HepG2 (cell line): ENCODE measurements around the gene SFRP4. TPM values are rescaled to one million over a fixed set of nuclear protein-coding genes. Genes with fewer than 3 reads are reported as not detected.

Source experiments
- AGO1 ChIP-seq: fragments of 200-400 bp; formaldehyde crosslinking; IDR thresholded peaks from 2 replicates; pipeline ENCODE4 v1.6.1; 2017; ENCODE audit warnings: mild to moderate bottlenecking, low read depth, low read length, moderate library complexity; ENCODE audit not compliant: poor library complexity, severe bottlenecking
- HIVEP1 ChIP-seq: sonication (generic); formaldehyde crosslinking; IDR thresholded peaks from 2 replicates; pipeline ENCODE4 v1.4.0; 2020; ENCODE audit warnings: mild to moderate bottlenecking, missing genetic modification reagents
- RARA ChIP-seq: IDR thresholded peaks from 2 replicates; pipeline ENCODE4 v1.6.1; 2016; ENCODE audit warnings: missing genetic modification reagents, missing compliant biosample characterization
- RNF2 ChIP-seq: fragments of 450-650 bp; conservative IDR thresholded peaks from 2 replicates; pipeline ENCODE4 v1.6.1; 2016; ENCODE audit warnings: low read depth
- SMAD1 ChIP-seq: sonication (generic); formaldehyde crosslinking; IDR thresholded peaks from 2 replicates; pipeline ENCODE4 v1.4.0; 2020; ENCODE audit warnings: missing genetic modification reagents, low read depth, mild to moderate bottlenecking, borderline replicate concordance
- ZFP62 ChIP-seq: sonication (generic); formaldehyde crosslinking; IDR thresholded peaks from 2 replicates; pipeline ENCODE4 v1.4.0; 2020; ENCODE audit warnings: missing genetic modification reagents
- ZHX2 ChIP-seq, 2 experiments: sonication (generic) in 1 of 2; formaldehyde crosslinking in 1 of 2; IDR thresholded peaks; 2 replicates each; pipeline versions ENCODE4 v1.6.1 to v1.9.0; 2014 to 2022; ENCODE audit warnings: antibody characterized with exemption in 1 of 2, borderline replicate concordance in 1 of 2, inconsistent platforms in 1 of 2, low read depth in 1 of 2, missing genetic modification reagents in 1 of 2
- ZNF331 ChIP-seq: sonication (generic); formaldehyde crosslinking; IDR thresholded peaks from 2 replicates; pipeline ENCODE4 v1.4.0; 2020; ENCODE audit warnings: missing genetic modification reagents
- ZNF616 ChIP-seq: sonication (generic); formaldehyde crosslinking; IDR thresholded peaks from 2 replicates; pipeline ENCODE4 v1.5.0; 2020; ENCODE audit warnings: low read depth, mild to moderate bottlenecking, missing genetic modification reagents
- ZNF749 ChIP-seq: sonication (generic); formaldehyde crosslinking; IDR thresholded peaks from 2 replicates; pipeline ENCODE4 v1.8.0; 2022; ENCODE audit warnings: mild to moderate bottlenecking, missing genetic modification reagents, moderate library complexity, borderline replicate concordance
- polyA plus RNA-seq, 8 experiments: library from polyadenylated mRNA; depleted of rRNA in 3 of 8; stranded (reverse) in 7 of 8; unstranded in 1 of 8; fragments of >200 nt; fragmentation: Illumina TruSeq in 4 of 8; extraction: Trizol in 4 of 8; gene quantifications; 2 replicates each; pipeline versions ENCODE4 v1.2.1 to v1.2.3, GENCODE V29; 2011 to 2016; ENCODE audit warnings: low read depth in 4 of 8, missing spikeins in 1 of 8, mixed read lengths in 1 of 8; ENCODE audit not compliant: insufficient read depth in 1 of 8
- total RNA-seq, 5 experiments: library from RNA; depleted of rRNA; stranded (reverse); fragments of >200 nt; fragmentation: Illumina TruSeq; extraction: Trizol; gene quantifications; 2 replicates each; pipeline ENCODE4 v1.2.3, GENCODE V29; 2016; ENCODE audit warnings: low read depth in 1 of 5
- TF ChIP-seq, protein P1 (sequence below): sonication (generic); formaldehyde crosslinking; IDR thresholded peaks from 2 replicates; pipeline ENCODE4 v1.5.1; 2020; ENCODE audit warnings: missing genetic modification reagents, mild to moderate bottlenecking, borderline replicate concordance
- TF ChIP-seq, protein P2 (sequence below): sonication (generic); formaldehyde crosslinking; IDR thresholded peaks from 2 replicates; pipeline ENCODE4 v1.5.1; 2020; ENCODE audit warnings: mild to moderate bottlenecking, moderate library complexity, missing genetic modification reagents
- TF ChIP-seq, protein P3 (sequence below), 2 experiments: sonication (generic) in 1 of 2; formaldehyde crosslinking in 1 of 2; IDR thresholded peaks; 2 replicates each; pipeline versions ENCODE4 v1.5.1 to v1.6.1; 2011 to 2020; ENCODE audit warnings: borderline replicate concordance in 1 of 2, low read depth in 1 of 2, low read length in 1 of 2, mild to moderate bottlenecking in 1 of 2, missing genetic modification reagents in 1 of 2, moderate library complexity in 1 of 2

Gene SFRP4
- total and polyA plus RNA-seq, 2 of the 13 experiments (the other 11 are each of a cell fraction or from before 2014, with no cell fraction given): 0.96 to 1.8 TPM

DNA sequence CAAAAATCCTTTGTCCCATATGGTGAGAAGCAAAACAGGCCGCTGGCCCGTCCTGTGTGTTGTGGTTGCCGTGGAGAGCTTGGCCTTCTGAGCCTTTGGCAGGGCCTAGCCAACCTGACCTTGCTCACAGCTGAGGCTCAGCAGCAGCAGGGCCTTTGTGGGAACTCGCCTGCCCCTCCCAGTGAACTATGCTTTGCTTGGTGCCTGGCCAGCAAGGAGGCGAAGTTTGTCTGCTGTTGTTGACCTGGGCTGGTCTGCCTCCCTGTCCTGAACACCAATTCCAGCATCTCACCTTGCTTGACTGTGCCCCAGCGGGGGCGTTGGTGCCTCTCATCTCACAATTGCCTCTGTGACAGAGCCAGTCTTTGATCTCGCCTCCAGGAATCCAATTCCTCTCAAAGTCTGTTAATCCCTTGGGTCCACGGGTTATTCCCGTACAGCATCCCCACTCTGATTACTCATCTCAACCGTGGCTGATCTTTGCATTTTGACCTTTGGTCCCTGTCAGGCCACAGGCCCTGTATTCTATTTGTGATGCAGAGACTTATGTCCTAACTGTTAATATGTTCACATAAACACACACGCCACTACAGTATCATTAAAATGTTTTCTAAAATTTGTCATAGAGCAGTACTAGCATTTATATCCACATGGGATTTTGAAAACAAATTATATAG lies 26.5 kb upstream of the SFRP4 start (continued):
- TF ChIP-seq AGO1: no peak
- TF ChIP-seq, protein P1, sequence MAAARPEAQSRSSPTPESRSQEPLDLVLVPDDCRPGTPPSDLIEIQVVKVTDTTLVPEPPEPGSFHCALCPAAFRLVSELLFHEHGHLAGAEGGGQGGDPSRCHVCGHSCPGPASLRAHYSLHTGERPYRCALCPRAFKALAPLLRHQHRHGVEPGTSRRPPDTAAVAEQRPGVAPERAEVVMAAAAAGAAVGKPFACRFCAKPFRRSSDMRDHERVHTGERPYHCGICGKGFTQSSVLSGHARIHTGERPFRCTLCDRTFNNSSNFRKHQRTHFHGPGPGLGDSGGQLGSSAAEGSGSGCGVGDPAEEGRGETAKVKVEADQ (CRISPR knock-in tag): peak; percentile 52; the same call in 1 of the 2 replicates
- peak; percentile 96 for TF ChIP-seq RARA (CRISPR knock-in tag)
- TF ChIP-seq RNF2: peak; percentile 61; the same call in 1 of the 2 replicates
- TF ChIP-seq, protein P2, sequence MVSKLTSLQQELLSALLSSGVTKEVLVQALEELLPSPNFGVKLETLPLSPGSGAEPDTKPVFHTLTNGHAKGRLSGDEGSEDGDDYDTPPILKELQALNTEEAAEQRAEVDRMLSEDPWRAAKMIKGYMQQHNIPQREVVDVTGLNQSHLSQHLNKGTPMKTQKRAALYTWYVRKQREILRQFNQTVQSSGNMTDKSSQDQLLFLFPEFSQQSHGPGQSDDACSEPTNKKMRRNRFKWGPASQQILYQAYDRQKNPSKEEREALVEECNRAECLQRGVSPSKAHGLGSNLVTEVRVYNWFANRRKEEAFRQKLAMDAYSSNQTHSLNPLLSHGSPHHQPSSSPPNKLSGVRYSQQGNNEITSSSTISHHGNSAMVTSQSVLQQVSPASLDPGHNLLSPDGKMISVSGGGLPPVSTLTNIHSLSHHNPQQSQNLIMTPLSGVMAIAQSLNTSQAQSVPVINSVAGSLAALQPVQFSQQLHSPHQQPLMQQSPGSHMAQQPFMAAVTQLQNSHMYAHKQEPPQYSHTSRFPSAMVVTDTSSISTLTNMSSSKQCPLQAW (CRISPR knock-in tag): peak; percentile 95
- peak; percentile 94; the same call in 1 of the 2 replicates for TF ChIP-seq HIVEP1 (CRISPR knock-in tag)
- TF ChIP-seq ZNF616 (CRISPR knock-in tag): no peak
- TF ChIP-seq ZNF331 (CRISPR knock-in tag): peak; percentile 95
- no peak for TF ChIP-seq SMAD1 (CRISPR knock-in tag)
- no peak for TF ChIP-seq ZFP62 (CRISPR knock-in tag)
- 0 out of 2 replicates have a peak, but pooled peaks have one; percentile 55 for TF ChIP-seq ZHX2 (IDR thresholded peaks at IDR 0.05; ENCODE audit: low read depth)
- no peak for TF ChIP-seq ZHX2 (CRISPR knock-in tag; IDR thresholded peaks at IDR 0.05; ENCODE audit: borderline replicate concordance)
- TF ChIP-seq, protein P3, sequence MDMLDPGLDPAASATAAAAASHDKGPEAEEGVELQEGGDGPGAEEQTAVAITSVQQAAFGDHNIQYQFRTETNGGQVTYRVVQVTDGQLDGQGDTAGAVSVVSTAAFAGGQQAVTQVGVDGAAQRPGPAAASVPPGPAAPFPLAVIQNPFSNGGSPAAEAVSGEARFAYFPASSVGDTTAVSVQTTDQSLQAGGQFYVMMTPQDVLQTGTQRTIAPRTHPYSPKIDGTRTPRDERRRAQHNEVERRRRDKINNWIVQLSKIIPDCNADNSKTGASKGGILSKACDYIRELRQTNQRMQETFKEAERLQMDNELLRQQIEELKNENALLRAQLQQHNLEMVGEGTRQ (IDR thresholded peaks at IDR 0.05; ENCODE audit: low read depth, low read length): no peak
- TF ChIP-seq, protein P3 (CRISPR knock-in tag; IDR thresholded peaks at IDR 0.05; ENCODE audit: borderline replicate concordance): no peak; the same call in 1 of the 2 replicates
- peak; percentile 83; the same call in 1 of the 2 replicates for TF ChIP-seq ZNF749 (CRISPR knock-in tag)
